Neural cell (in vitro differentiated cells): ENCODE data around the gene USP46. TPM values are rescaled to one million over a fixed set of nuclear protein-coding genes. Genes with fewer than 3 reads are reported as not detected.

Experiments
- H2AFZ ChIP-seq: fragments of 200-600, 300-800 bp; sonication (generic), shearing (Covaris generic); 2 replicates; pipeline ENCODE4 v1.6.0; 2014; ENCODE audit warnings: low read depth, mild to moderate bottlenecking, antibody characterized with exemption, low read length, moderate library complexity
- H3F3A ChIP-seq: fragments of 200-600 bp; shearing (Covaris generic); 2 replicates; pipeline ENCODE4 v1.6.1; 2016; ENCODE audit warnings: mild to moderate bottlenecking, moderate library complexity, mixed read lengths, antibody characterized with exemption, low read length; ENCODE audit not compliant: insufficient read depth, poor library complexity, severe bottlenecking
- H3K27ac ChIP-seq: fragments of 200-600, 300-800 bp; sonication (generic), shearing (Covaris generic); 2 replicates; pipeline ENCODE4 v1.5.1; 2014; ENCODE audit warnings: mild to moderate bottlenecking, low read length, moderate library complexity
- H3K27me3 ChIP-seq: fragments of 300-800, 200-600 bp; sonication (generic), shearing (Covaris generic); 2 replicates; pipeline ENCODE4 v1.6.0; 2014; ENCODE audit warnings: mild to moderate bottlenecking, low read depth, low read length, moderate library complexity; ENCODE audit not compliant: insufficient read depth
- H3K36me3 ChIP-seq: fragments of 300-800, 200-600 bp; sonication (generic), shearing (Covaris generic); 2 replicates; pipeline ENCODE4 v1.5.1; 2014; ENCODE audit warnings: mild to moderate bottlenecking, antibody characterized with exemption, low read length, moderate library complexity; ENCODE audit not compliant: insufficient read depth
- H3K4me2 ChIP-seq: fragments of 300-800, 200-600 bp; sonication (generic), shearing (Covaris generic); 2 replicates; pipeline ENCODE4 v1.6.0; 2014; ENCODE audit warnings: mild to moderate bottlenecking, low read length
- H3K4me3 ChIP-seq: fragments of 300-800, 200-600 bp; sonication (generic), shearing (Covaris generic); 2 replicates; pipeline ENCODE4 v1.5.1; 2014; ENCODE audit warnings: mild to moderate bottlenecking, low read length, moderate library complexity
- H3K79me2 ChIP-seq: fragments of 200-600 bp; shearing (Covaris generic); replicated peaks from 2 replicates; pipeline ENCODE4 v1.6.0; 2014; ENCODE audit warnings: mild to moderate bottlenecking, low read length, moderate library complexity; ENCODE audit not compliant: insufficient read depth
- H3K9ac ChIP-seq: fragments of 300-800, 200-600 bp; sonication (generic), shearing (Covaris generic); 2 replicates; pipeline ENCODE4 v1.6.1; 2016; ENCODE audit warnings: mild to moderate bottlenecking, low read length, mixed read lengths
- H3K9me2 ChIP-seq: fragments of 200-600 bp; shearing (Covaris generic); 2 replicates; pipeline ENCODE4 v1.6.1; 2016; ENCODE audit warnings: mild to moderate bottlenecking, low read length, mixed read lengths; ENCODE audit not compliant: insufficient read depth
- H3K9me3 ChIP-seq: fragments of 200-600, 300-800 bp; sonication (generic), shearing (Covaris generic); 2 replicates; pipeline ENCODE4 v1.6.1; 2016; ENCODE audit warnings: mild to moderate bottlenecking, mixed run types, low read length, moderate library complexity, mixed read lengths
- H4K20me1 ChIP-seq: fragments of 200-600 bp; shearing (Covaris generic); 2 replicates; pipeline ENCODE4 v1.6.1; 2016; ENCODE audit warnings: mild to moderate bottlenecking, mixed run types; ENCODE audit not compliant: insufficient read depth
- EP300 ChIP-seq: fragments of 450-650 bp; conservative IDR thresholded peaks from 2 replicates; pipeline ENCODE4 v1.6.1; 2014; ENCODE audit warnings: antibody characterized with exemption, mild to moderate bottlenecking, moderate library complexity; ENCODE audit not compliant: poor library complexity, severe bottlenecking
- EZH2 ChIP-seq: fragments of 200-600, 300-800 bp; shearing (Covaris generic), sonication (generic); IDR thresholded peaks from 2 replicates; pipeline ENCODE4 v1.6.1; 2014; ENCODE audit warnings: antibody characterized with exemption, low read length, borderline replicate concordance, mild to moderate bottlenecking; ENCODE audit not compliant: insufficient read depth, poor library complexity, severe bottlenecking
- MXI1 ChIP-seq: fragments of 450-650 bp; conservative IDR thresholded peaks from 2 replicates; pipeline ENCODE4 v1.6.1; 2014; ENCODE audit warnings: antibody characterized with exemption, mild to moderate bottlenecking; ENCODE audit not compliant: poor library complexity, severe bottlenecking
- POLR2AphosphoS5 ChIP-seq: IDR thresholded peaks from 2 replicates; pipeline ENCODE4 v1.6.1; 2012
- RAD21 ChIP-seq: fragments of 450-650 bp; conservative IDR thresholded peaks from 2 replicates; pipeline ENCODE4 v1.6.1; 2014; ENCODE audit warnings: antibody characterized with exemption, mild to moderate bottlenecking, moderate library complexity
- SMC3 ChIP-seq: fragments of 450-650 bp; conservative IDR thresholded peaks from 2 replicates; pipeline ENCODE4 v1.6.1; 2014; ENCODE audit warnings: antibody characterized with exemption, mild to moderate bottlenecking, moderate library complexity; ENCODE audit not compliant: poor library complexity
- TAF1 ChIP-seq: IDR thresholded peaks from 2 replicates; pipeline ENCODE4 v1.6.1; 2012; ENCODE audit warnings: low read depth
- polyA plus RNA-seq: library from polyadenylated mRNA; depleted of rRNA; stranded (reverse); fragments of >200 nt; gene quantifications from 2 replicates; pipeline ENCODE4 v1.2.3, GENCODE V29; 2014
- TF ChIP-seq, protein P1 (sequence below): fragments of 450-650 bp; IDR thresholded peaks from 2 replicates; pipeline ENCODE4 v1.5.1; 2014; ENCODE audit warnings: antibody characterized with exemption, mild to moderate bottlenecking, moderate library complexity; ENCODE audit not compliant: poor library complexity, severe bottlenecking
- TF ChIP-seq, protein P2 (sequence below): IDR thresholded peaks from 2 replicates; pipeline ENCODE4 v1.6.1; 2012; ENCODE audit warnings: borderline replicate concordance

The USP46 gene
- polyA plus RNA-seq, 1 donor from 2014 or later, result 14.1 TPM

DNA sequence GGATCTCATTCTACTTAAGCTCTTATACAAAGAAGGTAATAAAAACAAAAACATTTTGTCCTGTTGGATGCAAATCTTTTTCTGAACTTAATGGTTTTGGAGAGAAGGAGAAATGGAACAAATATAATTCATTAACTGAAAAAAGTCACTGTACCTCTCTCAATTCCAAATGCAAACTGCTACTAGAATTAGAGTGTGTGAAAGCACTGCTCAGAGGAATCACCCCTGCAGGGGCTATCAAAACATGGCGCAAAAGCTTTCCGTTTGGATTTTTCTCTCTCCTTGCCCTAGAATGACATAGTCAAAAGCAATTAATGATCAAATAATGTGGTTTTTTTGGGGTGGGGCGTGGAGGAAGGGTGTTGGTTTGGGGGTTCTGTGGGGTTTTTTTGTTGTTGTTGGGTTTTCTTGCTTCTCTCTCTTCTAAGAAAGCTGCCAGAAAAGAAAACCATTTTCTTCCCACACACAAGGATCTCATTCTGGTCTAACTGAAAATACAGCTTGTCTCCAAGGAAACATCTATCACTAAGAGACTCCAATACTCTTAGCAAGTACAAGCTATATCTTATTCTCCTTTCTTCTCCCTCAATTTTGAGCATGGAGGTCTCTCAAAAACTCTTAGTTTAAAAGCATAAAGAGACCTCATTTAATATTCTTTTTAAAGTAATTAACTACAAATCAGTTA, 41.6 kb downstream of the USP46 start:
- Histone ChIP-seq H3K9me3 (no peaks in the 10 kb centered on the region), H3K9ac (no peak overlapping the region), H3K4me3 (no peak overlapping the region), H3K36me3 (no peaks in the 10 kb centered on the region), H3K27ac (no peak overlapping the region), H3K79me2 (no peaks in the 10 kb centered on the region), H3K4me2 (no peak overlapping the region), H2AFZ (no peak overlapping the region), H4K20me1 (no peaks in the 10 kb centered on the region), H3F3A (no peaks in the 10 kb centered on the region), H3K9me2 (no peaks in the 10 kb centered on the region), H3K27me3 (no peaks in the 10 kb centered on the region)
- TF ChIP-seq TAF1 (no peak), POLR2AphosphoS5 (no peak), MXI1 (no peak)

DNA sequence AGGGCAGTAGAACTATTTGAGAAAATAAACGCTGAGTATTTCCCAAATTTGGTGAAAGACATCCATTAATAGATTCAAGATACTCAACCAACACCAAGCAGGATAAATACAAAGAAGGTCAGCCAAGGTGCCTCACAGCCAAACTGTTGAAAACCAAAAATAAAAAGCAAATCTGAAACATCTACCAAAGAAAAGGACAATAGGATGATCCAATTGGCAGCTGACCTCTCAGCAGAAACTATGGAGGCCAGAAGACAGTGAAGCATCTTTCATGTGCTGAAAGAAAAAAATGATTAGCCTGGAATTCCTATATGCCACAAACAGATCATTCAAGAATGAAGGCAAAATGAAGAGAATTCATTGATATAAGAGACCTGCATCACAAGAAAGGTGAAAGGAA, 44.9 kb downstream of the USP46 start:
- Histone ChIP-seq H3K27ac (no peak overlapping the region), H3K9me2 (no peaks in the 10 kb centered on the region), H3K36me3 (no peaks in the 10 kb centered on the region), H3K9me3 (no peaks in the 10 kb centered on the region), H3F3A (no peaks in the 10 kb centered on the region), H3K79me2 (no peaks in the 10 kb centered on the region), H3K4me2 (no peak overlapping the region), H2AFZ (no peak overlapping the region), H3K4me3 (no peak overlapping the region), H3K9ac (no peak overlapping the region), H4K20me1 (no peaks in the 10 kb centered on the region), H3K27me3 (no peaks in the 10 kb centered on the region)
- TF ChIP-seq, protein P1, sequence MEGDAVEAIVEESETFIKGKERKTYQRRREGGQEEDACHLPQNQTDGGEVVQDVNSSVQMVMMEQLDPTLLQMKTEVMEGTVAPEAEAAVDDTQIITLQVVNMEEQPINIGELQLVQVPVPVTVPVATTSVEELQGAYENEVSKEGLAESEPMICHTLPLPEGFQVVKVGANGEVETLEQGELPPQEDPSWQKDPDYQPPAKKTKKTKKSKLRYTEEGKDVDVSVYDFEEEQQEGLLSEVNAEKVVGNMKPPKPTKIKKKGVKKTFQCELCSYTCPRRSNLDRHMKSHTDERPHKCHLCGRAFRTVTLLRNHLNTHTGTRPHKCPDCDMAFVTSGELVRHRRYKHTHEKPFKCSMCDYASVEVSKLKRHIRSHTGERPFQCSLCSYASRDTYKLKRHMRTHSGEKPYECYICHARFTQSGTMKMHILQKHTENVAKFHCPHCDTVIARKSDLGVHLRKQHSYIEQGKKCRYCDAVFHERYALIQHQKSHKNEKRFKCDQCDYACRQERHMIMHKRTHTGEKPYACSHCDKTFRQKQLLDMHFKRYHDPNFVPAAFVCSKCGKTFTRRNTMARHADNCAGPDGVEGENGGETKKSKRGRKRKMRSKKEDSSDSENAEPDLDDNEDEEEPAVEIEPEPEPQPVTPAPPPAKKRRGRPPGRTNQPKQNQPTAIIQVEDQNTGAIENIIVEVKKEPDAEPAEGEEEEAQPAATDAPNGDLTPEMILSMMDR, result no peak
- TF ChIP-seq EZH2 (no peak), POLR2AphosphoS5 (no peak), SMC3 (no peak), RAD21 (no peak), MXI1 (no peak), EP300 (no peak), TAF1 (no peak)
- TF ChIP-seq, protein P2, sequence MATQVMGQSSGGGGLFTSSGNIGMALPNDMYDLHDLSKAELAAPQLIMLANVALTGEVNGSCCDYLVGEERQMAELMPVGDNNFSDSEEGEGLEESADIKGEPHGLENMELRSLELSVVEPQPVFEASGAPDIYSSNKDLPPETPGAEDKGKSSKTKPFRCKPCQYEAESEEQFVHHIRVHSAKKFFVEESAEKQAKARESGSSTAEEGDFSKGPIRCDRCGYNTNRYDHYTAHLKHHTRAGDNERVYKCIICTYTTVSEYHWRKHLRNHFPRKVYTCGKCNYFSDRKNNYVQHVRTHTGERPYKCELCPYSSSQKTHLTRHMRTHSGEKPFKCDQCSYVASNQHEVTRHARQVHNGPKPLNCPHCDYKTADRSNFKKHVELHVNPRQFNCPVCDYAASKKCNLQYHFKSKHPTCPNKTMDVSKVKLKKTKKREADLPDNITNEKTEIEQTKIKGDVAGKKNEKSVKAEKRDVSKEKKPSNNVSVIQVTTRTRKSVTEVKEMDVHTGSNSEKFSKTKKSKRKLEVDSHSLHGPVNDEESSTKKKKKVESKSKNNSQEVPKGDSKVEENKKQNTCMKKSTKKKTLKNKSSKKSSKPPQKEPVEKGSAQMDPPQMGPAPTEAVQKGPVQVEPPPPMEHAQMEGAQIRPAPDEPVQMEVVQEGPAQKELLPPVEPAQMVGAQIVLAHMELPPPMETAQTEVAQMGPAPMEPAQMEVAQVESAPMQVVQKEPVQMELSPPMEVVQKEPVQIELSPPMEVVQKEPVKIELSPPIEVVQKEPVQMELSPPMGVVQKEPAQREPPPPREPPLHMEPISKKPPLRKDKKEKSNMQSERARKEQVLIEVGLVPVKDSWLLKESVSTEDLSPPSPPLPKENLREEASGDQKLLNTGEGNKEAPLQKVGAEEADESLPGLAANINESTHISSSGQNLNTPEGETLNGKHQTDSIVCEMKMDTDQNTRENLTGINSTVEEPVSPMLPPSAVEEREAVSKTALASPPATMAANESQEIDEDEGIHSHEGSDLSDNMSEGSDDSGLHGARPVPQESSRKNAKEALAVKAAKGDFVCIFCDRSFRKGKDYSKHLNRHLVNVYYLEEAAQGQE, result no peak
